ENCODE measurements around the gene BANF2. TPM values are rescaled to one million over a fixed set of nuclear protein-coding genes. Genes with fewer than 3 reads are reported as not detected.

BANF2 gene
- total and polyA plus RNA-seq, 2 of the 4 experiments (the other 2 are of a cell fraction), result not detected

DNA sequence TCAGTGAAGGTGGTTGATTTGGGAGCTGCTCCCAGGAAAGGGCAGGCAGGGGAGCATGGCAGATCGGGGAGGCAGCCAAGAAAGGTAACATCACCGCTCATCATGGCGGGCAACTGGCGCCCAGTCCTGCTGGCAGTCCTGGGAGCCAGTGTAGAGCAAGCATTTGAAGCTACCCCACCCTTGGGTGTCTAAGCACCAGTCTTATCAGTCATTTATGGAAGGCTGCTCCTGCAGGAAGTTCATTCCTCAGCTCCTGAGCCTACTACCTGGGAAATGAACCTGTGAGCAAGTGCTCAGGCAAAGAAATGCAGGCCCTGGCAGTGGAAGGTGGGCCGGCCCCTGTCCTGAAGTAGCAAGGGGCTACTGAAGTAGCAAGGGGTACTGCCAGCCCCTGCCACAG lies 41.5 kb downstream of the BANF2 start:
- Histone ChIP-seq H2AK9ac (replicated peaks; ENCODE audit: low read depth, low read length, poor library complexity) (no peak overlapping the region), H2BK20ac (ENCODE audit: low read depth, low read length) (no peak overlapping the region), H3K14ac (replicated peaks; ENCODE audit: low read depth, low read length) (no peak overlapping the region), H3K9me1 (ENCODE audit: insufficient read depth, low read length) (no peaks in the 10 kb centered on the region), H4K91ac (ENCODE audit: insufficient read depth, low read depth, low read length) (no peak overlapping the region), H3K9ac (ENCODE audit: low read depth, low read length) (no peak overlapping the region), H4K5ac (ENCODE audit: low read depth, low read length) (no peak overlapping the region), H2BK15ac (ENCODE audit: low read depth, low read length) (no peak overlapping the region), H3K4me3 (ENCODE audit: insufficient read depth, low read depth, low read length) (no peak overlapping the region), H3K23ac (ENCODE audit: low read depth, low read length) (no peak overlapping the region), H3K18ac (ENCODE audit: low read depth, low read length) (no peak overlapping the region), H2BK5ac (ENCODE audit: low read depth, low read length, poor library complexity, severe bottlenecking) (no peak overlapping the region), H3K36me3 (ENCODE audit: control insufficient read depth, insufficient read depth, low read length) (no peaks in the 10 kb centered on the region), H3K79me1 (ENCODE audit: low read depth in 1 of 2, low read length in 2 of 2) (no peaks in the 10 kb centered on the region), H3K9me3 (ENCODE audit: control insufficient read depth, insufficient read depth, low read length) (peaks cover 5% of the 10 kb centered on the region), H2AFZ (replicated peaks; ENCODE audit: low read length, poor library complexity) (no peak overlapping the region), H3K27me3 (ENCODE audit: control insufficient read depth, insufficient read depth, low read length) (no peaks in the 10 kb centered on the region), H3K4ac (ENCODE audit: low read depth, low read length) (no peak overlapping the region), H3K4me2 (ENCODE audit: low read depth, low read length) (no peak overlapping the region), H2BK120ac (ENCODE audit: low read depth, low read length) (no peak overlapping the region), H3K56ac (ENCODE audit: extremely low read depth, insufficient read depth, low read length) (no peak overlapping the region), H3K27ac (ENCODE audit: insufficient read depth, low read length) (no peak overlapping the region), H3K4me1 (ENCODE audit: control insufficient read depth, insufficient read depth, low read length) (no peaks in the 10 kb centered on the region), H4K20me1 (ENCODE audit: insufficient read depth, low read length) (no peaks in the 10 kb centered on the region), H4K8ac (ENCODE audit: low read depth in 2 of 2, low read length in 2 of 2) (no peak overlapping the region), H2AK5ac (ENCODE audit: low read depth, low read length) (no peak overlapping the region)
- TF ChIP-seq, protein P1, sequence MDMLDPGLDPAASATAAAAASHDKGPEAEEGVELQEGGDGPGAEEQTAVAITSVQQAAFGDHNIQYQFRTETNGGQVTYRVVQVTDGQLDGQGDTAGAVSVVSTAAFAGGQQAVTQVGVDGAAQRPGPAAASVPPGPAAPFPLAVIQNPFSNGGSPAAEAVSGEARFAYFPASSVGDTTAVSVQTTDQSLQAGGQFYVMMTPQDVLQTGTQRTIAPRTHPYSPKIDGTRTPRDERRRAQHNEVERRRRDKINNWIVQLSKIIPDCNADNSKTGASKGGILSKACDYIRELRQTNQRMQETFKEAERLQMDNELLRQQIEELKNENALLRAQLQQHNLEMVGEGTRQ (IDR thresholded peaks at IDR 0.05; ENCODE audit: low read depth, low read length), result no peak
- TF ChIP-seq RCOR1 (IDR thresholded peaks at IDR 0.05; ENCODE audit: insufficient replicate concordance, low read length) (no peak), MXI1 (IDR thresholded peaks at IDR 0.05; ENCODE audit: borderline replicate concordance, low read depth, low read length) (no peak), CHD1 (IDR thresholded peaks at IDR 0.05; ENCODE audit: low read depth, low read length) (no peak), BHLHE40 (IDR thresholded peaks at IDR 0.05; ENCODE audit: low read depth, low read length) (no peak)
- TF ChIP-seq, protein P2, sequence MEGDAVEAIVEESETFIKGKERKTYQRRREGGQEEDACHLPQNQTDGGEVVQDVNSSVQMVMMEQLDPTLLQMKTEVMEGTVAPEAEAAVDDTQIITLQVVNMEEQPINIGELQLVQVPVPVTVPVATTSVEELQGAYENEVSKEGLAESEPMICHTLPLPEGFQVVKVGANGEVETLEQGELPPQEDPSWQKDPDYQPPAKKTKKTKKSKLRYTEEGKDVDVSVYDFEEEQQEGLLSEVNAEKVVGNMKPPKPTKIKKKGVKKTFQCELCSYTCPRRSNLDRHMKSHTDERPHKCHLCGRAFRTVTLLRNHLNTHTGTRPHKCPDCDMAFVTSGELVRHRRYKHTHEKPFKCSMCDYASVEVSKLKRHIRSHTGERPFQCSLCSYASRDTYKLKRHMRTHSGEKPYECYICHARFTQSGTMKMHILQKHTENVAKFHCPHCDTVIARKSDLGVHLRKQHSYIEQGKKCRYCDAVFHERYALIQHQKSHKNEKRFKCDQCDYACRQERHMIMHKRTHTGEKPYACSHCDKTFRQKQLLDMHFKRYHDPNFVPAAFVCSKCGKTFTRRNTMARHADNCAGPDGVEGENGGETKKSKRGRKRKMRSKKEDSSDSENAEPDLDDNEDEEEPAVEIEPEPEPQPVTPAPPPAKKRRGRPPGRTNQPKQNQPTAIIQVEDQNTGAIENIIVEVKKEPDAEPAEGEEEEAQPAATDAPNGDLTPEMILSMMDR (conservative IDR thresholded peaks at IDR 0.05; ENCODE audit: low read depth, low read length), result no peak
- no peak for DNase-seq
- no TSS peak for BruUV-seq (replicated peaks)
- dilution Hi-C loops (cut with HindIII; ENCODE audit: low sequenced_read_pairs, unreplicated experiment), result no loop called here
- ChIA-PET CTCF (no interaction called here), POLR2A (ENCODE audit: unreplicated experiment) (no interaction called here)
- in situ Hi-C loops (cut with MboI; ENCODE audit: low sequenced_read_pairs), result no loop called here
- intact Hi-C loops (cut with micrococcal nuclease), result no loop called here
- 100% methylated on average over 1 of the region's 5 CpGs; no CpG with 5 or more reads in 1 of the 2 experiments for WGBS, 2 experiments (ENCODE audit: extremely low coverage in 2 of 2, insufficient read length in 1 of 2)
- ATAC-seq (ENCODE audit: low read depth), result no peak

Measured in IMR-90 (cell line).